ENCODE results near the gene PTPRR. TPM values are rescaled to one million over a fixed set of nuclear protein-coding genes. Genes with fewer than 3 reads are reported as not detected.

PTPRR gene
- total and polyA plus RNA-seq, 2 of the 13 experiments (the other 11 are each of a cell fraction or from before 2014, with no cell fraction given), result not detected

GRCh38 chr12:70736351-70737133, 184.0 kb downstream of the PTPRR start:
- WGBS (ENCODE audit: low lambda C conversion rate), result 17% methylated on average over 5 of the region's 8 CpGs
- no peaks in the 10 kb centered on the region for H3K27me3 ChIP-seq (ENCODE audit: control insufficient read depth in 1 of 2, insufficient read depth in 2 of 2, low read length in 2 of 2)
- ATAC-seq (no peak), DNase-seq (ENCODE audit: low spot score) (no peak), FAIRE-seq (no peak)
- no TSS peak for BruUV-seq (replicated peaks)
- H3K9ac ChIP-seq (ENCODE audit: insufficient read depth, low read depth, low read length), result no peak overlapping the region
- H3K4me3 ChIP-seq (replicated peaks in 1 of 3; ENCODE audit: insufficient read depth in 1 of 3, low read depth in 2 of 3, low read length in 3 of 3), result no peak overlapping the region
- no peaks in the 10 kb centered on the region for H4K20me1 ChIP-seq (ENCODE audit: insufficient read depth, low read length)
- ChIA-PET CTCF (ENCODE audit: low intra/inter-chr PET ratio, low total read pairs) (no interaction called here), POLR2A (no interaction called here)
- H3K9me3 ChIP-seq (ENCODE audit: low read length), result no peaks in the 10 kb centered on the region
- no peak overlapping the region for H2AFZ ChIP-seq (ENCODE audit: low read length)
- H3K4me2 ChIP-seq (ENCODE audit: low read depth, low read length), result no peak overlapping the region
- intact Hi-C loops (cut with micrococcal nuclease; ENCODE audit: unreplicated experiment), result no loop called here
- H3K36me3 ChIP-seq (replicated peaks in 1 of 2; ENCODE audit: control insufficient read depth in 1 of 2, insufficient read depth in 2 of 2, low read length in 2 of 2), result no peaks in the 10 kb centered on the region
- H3K27ac ChIP-seq (ENCODE audit: extremely low read length, insufficient read depth, low read length), result no peak overlapping the region
- in situ Hi-C loops (cut with HindIII; ENCODE audit: extremely low pct_ligation_motif_present, low pct_unique_long_range_greater_than_20kb), result loop anchor here (25.0 kb wide), 1 partner anchor 276 kb away; no protein-coding TSS in a partner anchor
- H3K79me2 ChIP-seq (ENCODE audit: insufficient read depth, low read length), result no peaks in the 10 kb centered on the region
- H3K4me1 ChIP-seq (ENCODE audit: insufficient read depth, low read length), result no peaks in the 10 kb centered on the region
- no peak for TF ChIP-seq KMT2A (CRISPR knock-in tag; IDR thresholded peaks at IDR 0.05)
- no peak for TF ChIP-seq NPAS2 (CRISPR knock-in tag; IDR thresholded peaks at IDR 0.05; ENCODE audit: borderline replicate concordance)
- TF ChIP-seq IRF1 (CRISPR knock-in tag; IDR thresholded peaks at IDR 0.05; ENCODE audit: low read depth), result no peak
- no peak for TF ChIP-seq E2F5 (CRISPR knock-in tag; conservative IDR thresholded peaks at IDR 0.05)
- no peak for TF ChIP-seq ZNF251 (CRISPR knock-in tag; IDR thresholded peaks at IDR 0.05)
- TF ChIP-seq, protein P1, sequence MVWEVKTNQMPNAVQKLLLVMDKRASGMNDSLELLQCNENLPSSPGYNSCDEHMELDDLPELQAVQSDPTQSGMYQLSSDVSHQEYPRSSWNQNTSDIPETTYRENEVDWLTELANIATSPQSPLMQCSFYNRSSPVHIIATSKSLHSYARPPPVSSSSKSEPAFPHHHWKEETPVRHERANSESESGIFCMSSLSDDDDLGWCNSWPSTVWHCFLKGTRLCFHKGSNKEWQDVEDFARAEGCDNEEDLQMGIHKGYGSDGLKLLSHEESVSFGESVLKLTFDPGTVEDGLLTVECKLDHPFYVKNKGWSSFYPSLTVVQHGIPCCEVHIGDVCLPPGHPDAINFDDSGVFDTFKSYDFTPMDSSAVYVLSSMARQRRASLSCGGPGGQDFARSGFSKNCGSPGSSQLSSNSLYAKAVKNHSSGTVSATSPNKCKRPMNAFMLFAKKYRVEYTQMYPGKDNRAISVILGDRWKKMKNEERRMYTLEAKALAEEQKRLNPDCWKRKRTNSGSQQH (CRISPR knock-in tag; IDR thresholded peaks at IDR 0.05; ENCODE audit: low read depth), result no peak
- no peak for TF ChIP-seq ZNF790 (CRISPR knock-in tag; IDR thresholded peaks at IDR 0.05; ENCODE audit: borderline replicate concordance)
- TF ChIP-seq GMEB1 (CRISPR knock-in tag; IDR thresholded peaks at IDR 0.05; ENCODE audit: borderline replicate concordance), result no peak
- TF ChIP-seq, protein P2, sequence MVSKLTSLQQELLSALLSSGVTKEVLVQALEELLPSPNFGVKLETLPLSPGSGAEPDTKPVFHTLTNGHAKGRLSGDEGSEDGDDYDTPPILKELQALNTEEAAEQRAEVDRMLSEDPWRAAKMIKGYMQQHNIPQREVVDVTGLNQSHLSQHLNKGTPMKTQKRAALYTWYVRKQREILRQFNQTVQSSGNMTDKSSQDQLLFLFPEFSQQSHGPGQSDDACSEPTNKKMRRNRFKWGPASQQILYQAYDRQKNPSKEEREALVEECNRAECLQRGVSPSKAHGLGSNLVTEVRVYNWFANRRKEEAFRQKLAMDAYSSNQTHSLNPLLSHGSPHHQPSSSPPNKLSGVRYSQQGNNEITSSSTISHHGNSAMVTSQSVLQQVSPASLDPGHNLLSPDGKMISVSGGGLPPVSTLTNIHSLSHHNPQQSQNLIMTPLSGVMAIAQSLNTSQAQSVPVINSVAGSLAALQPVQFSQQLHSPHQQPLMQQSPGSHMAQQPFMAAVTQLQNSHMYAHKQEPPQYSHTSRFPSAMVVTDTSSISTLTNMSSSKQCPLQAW (CRISPR knock-in tag; IDR thresholded peaks at IDR 0.05), result no peak
- TF ChIP-seq KLF11 (CRISPR knock-in tag; IDR thresholded peaks at IDR 0.05), result no peak
- no peak for TF ChIP-seq CEBPG (CRISPR knock-in tag; IDR thresholded peaks at IDR 0.05)
- TF ChIP-seq, protein P3, sequence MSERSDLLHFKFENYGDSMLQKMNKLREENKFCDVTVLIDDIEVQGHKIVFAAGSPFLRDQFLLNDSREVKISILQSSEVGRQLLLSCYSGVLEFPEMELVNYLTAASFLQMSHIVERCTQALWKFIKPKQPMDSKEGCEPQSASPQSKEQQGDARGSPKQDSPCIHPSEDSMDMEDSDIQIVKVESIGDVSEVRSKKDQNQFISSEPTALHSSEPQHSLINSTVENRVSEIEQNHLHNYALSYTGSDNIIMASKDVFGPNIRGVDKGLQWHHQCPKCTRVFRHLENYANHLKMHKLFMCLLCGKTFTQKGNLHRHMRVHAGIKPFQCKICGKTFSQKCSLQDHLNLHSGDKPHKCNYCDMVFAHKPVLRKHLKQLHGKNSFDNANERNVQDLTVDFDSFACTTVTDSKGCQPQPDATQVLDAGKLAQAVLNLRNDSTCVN (CRISPR knock-in tag; IDR thresholded peaks at IDR 0.05; ENCODE audit: borderline replicate concordance), result no peak
- TF ChIP-seq HNF4A (CRISPR knock-in tag; IDR thresholded peaks at IDR 0.05), result no peak

Data from HepG2 (cell line).